ENCODE results near the gene ACAD10. TPM values are rescaled to one million over a fixed set of nuclear protein-coding genes. Genes with fewer than 3 reads are reported as not detected.
A peak's percentile ranks its signal among the peaks of the same experiment; 100 is the strongest.
"Not testable (repeated sequence)": the region's sequence is repeated elsewhere in the genome, so short reads cannot be mapped to it uniquely, and the experiment has no call there.

ACAD10 gene
- total and polyA plus RNA-seq, 3 experiments from 2014 or later = 13.0 to 21.6 (median 20.7) TPM

DNA sequence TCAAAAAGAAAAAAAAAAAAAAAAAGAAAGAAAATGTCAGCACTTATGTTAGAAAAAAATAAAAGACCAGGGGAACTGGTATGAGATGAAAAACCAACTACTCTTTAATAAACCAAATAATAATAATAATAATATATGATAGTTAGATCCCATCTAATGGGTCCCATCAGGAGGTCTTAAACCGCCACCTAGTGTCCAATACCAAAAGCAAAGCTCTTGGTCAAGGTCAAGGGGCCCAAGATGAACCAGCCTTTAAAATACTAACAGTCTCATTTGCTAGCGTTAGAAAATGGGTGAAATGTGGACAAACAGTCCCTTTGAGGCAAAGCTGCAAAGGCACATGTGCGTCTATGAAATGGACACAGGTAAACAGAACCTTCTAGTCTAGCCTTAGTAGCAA lies 12.3 kb upstream of the ACAD10 start:
- Mint-ChIP-seq H3K4me3 (no peak overlapping the region), H3K4me1 (peaks cover 0 to 6% (median 4%) of the 10 kb centered on the region in 3 donors), H3K27ac (no peak overlapping the region), H3K36me3 (peaks cover 3 to 87% (median 11%) of the 10 kb centered on the region in 3 donors), H3K9me3 (no peaks in the 10 kb centered on the region), H3K27me3 (no peaks in the 10 kb centered on the region)
- H3K27ac ChIP-seq (ENCODE audit: low read depth, low read length) = no peak overlapping the region
- H3K4me1 ChIP-seq (ENCODE audit: insufficient read depth, low read length) = no peaks in the 10 kb centered on the region
- ChIA-PET POLR2A (interaction anchor here (0.5 to 1.0 kb wide), 2 partner anchors 12 to 436 kb away, joined by 3 to 4 read pairs; partner anchors contain the start of genes ACAD10 and BRAP), CTCF (interaction anchor here (1.0 to 1.4 kb wide), 2 partner anchors 12 to 277 kb away, joined by 3 to 4 read pairs; partner anchors contain the start of genes ACAD10 and BRAP)
- DNase-seq = no peak
- peaks cover 21% of the 10 kb centered on the region for H3K36me3 ChIP-seq (ENCODE audit: insufficient read depth, low read length)
- no peak overlapping the region for H3K4me3 ChIP-seq (ENCODE audit: low read length)
- H3K9me3 ChIP-seq (ENCODE audit: low read length) = no peaks in the 10 kb centered on the region
- no peaks in the 10 kb centered on the region for H3K27me3 ChIP-seq (ENCODE audit: insufficient read depth, low read length, poor library complexity, severe bottlenecking)

DNA sequence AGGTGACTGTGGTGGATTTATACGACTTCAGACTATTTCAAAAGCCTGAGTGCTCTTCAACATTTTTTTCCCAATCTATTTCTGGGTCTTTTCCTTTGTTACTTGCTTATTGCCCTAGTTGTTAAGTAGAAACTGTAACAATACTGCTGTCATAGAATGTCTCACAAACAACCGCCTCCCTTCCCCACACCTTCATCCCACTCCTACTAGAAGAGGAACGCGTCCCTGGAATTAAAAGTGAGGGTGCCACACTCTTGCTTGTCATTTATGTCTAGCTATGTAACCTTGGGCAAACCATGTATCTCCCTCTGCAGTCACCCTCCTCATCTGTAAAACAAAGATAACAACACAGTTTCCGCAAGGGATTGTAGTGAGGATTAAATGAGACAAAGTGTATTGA lies 8.7 kb upstream of the ACAD10 start:
- peak overlapping the region in 1 of 8 donors; percentile 5 for H3K27ac Mint-ChIP-seq
- Histone ChIP-seq H3K27me3 (ENCODE audit: insufficient read depth, low read length, poor library complexity, severe bottlenecking) (no peaks in the 10 kb centered on the region), H3K4me1 (ENCODE audit: insufficient read depth, low read length) (no peaks in the 10 kb centered on the region), H3K36me3 (ENCODE audit: insufficient read depth, low read length) (peaks cover 34% of the 10 kb centered on the region), H3K27ac (ENCODE audit: low read depth, low read length) (no peak overlapping the region), H3K4me3 (ENCODE audit: low read length) (no peak overlapping the region), H3K9me3 (ENCODE audit: low read length) (no peaks in the 10 kb centered on the region)
- H3K4me1 Mint-ChIP-seq = peaks cover 0 to 11% (median 11%) of the 10 kb centered on the region in 3 donors
- no peaks in the 10 kb centered on the region for H3K9me3 Mint-ChIP-seq
- no peak for DNase-seq
- peaks cover 9 to 87% (median 16%) of the 10 kb centered on the region in 3 donors for H3K36me3 Mint-ChIP-seq
- ChIA-PET CTCF (no interaction called here), POLR2A (no interaction called here)
- H3K27me3 Mint-ChIP-seq = no peaks in the 10 kb centered on the region
- H3K4me3 Mint-ChIP-seq = no peak overlapping the region

DNA sequence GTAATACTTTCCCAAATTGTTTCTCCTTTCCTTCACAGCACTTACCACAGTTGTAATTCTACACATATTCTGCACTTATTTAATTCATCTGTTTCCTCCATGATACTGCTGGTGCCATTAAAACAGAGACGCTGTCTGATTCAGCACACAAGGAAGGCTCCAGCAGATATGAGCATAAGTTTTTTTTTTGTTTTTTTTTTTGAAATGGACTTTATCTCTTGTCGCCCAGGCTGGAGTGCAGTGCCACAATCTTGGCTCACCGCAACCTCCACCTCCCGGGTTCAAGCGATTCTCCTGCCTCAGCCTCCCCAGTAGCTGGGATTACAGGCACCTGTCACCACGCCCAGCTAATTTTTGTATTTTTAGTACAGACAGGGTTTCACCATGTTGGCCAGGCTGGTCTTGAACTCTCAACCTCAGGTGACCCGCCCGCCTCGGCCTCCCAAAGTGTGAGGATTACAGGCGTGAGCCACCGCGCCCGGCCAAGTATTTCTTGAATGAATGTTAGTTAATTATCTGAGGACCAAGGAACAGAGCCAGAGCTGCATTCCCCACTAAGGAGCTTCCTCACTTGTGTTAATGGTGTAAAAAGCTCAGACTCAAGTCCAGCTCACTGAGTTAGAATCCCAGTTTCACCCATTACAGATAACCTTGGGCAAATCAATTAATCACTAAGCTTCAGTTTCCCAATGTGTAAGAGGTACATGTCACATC lies 1.2 kb upstream of the ACAD10 start:
- peaks cover 38 to 54% (median 48%) of the 10 kb centered on the region in 3 donors for H3K4me1 Mint-ChIP-seq
- H3K27me3 Mint-ChIP-seq; DNase-seq; POLR2A ChIA-PET; H3K9me3 Mint-ChIP-seq; H3K9me3 ChIP-seq (ENCODE audit: low read length); H3K27me3 ChIP-seq (ENCODE audit: insufficient read depth, low read length, poor library complexity, severe bottlenecking): not testable (repeated sequence)
- Histone ChIP-seq H3K36me3 (ENCODE audit: insufficient read depth, low read length) (peaks cover 13% of the 10 kb centered on the region), H3K4me1 (ENCODE audit: insufficient read depth, low read length) (peaks cover 29% of the 10 kb centered on the region), H3K27ac (ENCODE audit: low read depth, low read length) (peak overlapping the region; percentile 84), H3K4me3 (ENCODE audit: low read length) (peak overlapping the region; percentile 94)
- H3K4me3 Mint-ChIP-seq = peak overlapping the region; percentile 90 to 100 (median 96)
- peak overlapping the region; percentile 80 to 99 (median 96) for H3K27ac Mint-ChIP-seq
- peaks cover 6 to 46% (median 11%) of the 10 kb centered on the region in 3 donors for H3K36me3 Mint-ChIP-seq
- CTCF ChIA-PET = interaction anchor here (1.1 to 2.4 kb wide), 3 partner anchors 9 to 288 kb away, joined by 3 to 11 read pairs (median 3); no protein-coding TSS in a partner anchor

DNA sequence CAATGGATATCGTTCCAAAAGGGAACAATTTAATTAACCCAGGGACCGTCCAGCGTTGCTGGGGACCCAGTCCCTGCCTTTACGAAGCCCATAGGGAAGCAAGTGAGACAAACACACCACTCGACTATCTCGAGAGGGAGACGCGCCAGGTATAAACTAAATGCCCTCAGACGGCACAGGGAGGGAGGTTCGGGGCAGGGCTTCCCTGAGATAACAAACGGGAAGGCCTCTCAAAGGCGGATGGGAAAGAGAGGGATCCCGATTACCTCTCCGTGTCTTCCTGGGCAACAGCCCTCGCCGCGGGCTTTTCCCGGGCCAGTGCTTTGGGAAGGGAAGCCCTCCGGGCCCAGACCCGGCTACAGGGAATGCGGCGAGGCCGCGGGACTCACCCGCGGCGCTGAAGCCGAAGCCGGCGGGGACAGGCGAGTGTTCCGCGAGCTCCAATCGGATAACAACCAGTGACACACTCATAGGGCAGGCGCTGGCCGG lies 487 bp upstream of the ACAD10 start:
- peak overlapping the region; percentile 67 to 99 (median 96) for H3K27ac Mint-ChIP-seq
- peaks cover 38 to 54% (median 48%) of the 10 kb centered on the region in 3 donors for H3K4me1 Mint-ChIP-seq
- Histone ChIP-seq H3K4me1 (ENCODE audit: insufficient read depth, low read length) (peaks cover 29% of the 10 kb centered on the region), H3K27me3 (ENCODE audit: insufficient read depth, low read length, poor library complexity, severe bottlenecking) (no peaks in the 10 kb centered on the region), H3K4me3 (ENCODE audit: low read length) (peak overlapping the region; percentile 94), H3K27ac (ENCODE audit: low read depth, low read length) (peak overlapping the region; percentile 84), H3K36me3 (ENCODE audit: insufficient read depth, low read length) (peaks cover 13% of the 10 kb centered on the region), H3K9me3 (ENCODE audit: low read length) (no peaks in the 10 kb centered on the region)
- no peak for DNase-seq
- no peaks in the 10 kb centered on the region for H3K9me3 Mint-ChIP-seq
- H3K27me3 Mint-ChIP-seq = peaks cover 0 to 4% of the 10 kb centered on the region in 2 donors
- peaks cover 6 to 42% (median 11%) of the 10 kb centered on the region in 3 donors for H3K36me3 Mint-ChIP-seq
- CTCF ChIA-PET = interaction anchor here (1.1 to 2.4 kb wide), 3 partner anchors 9 to 128 kb away, joined by 3 to 11 read pairs (median 4); no protein-coding TSS in a partner anchor
- H3K4me3 Mint-ChIP-seq = peak overlapping the region; percentile 90 to 100 (median 96)
- POLR2A ChIA-PET = interaction anchor here (0.6 to 1.3 kb wide), 4 partner anchors 12 to 240 kb away, joined by 3 to 4 read pairs (median 3); no protein-coding TSS in a partner anchor

DNA sequence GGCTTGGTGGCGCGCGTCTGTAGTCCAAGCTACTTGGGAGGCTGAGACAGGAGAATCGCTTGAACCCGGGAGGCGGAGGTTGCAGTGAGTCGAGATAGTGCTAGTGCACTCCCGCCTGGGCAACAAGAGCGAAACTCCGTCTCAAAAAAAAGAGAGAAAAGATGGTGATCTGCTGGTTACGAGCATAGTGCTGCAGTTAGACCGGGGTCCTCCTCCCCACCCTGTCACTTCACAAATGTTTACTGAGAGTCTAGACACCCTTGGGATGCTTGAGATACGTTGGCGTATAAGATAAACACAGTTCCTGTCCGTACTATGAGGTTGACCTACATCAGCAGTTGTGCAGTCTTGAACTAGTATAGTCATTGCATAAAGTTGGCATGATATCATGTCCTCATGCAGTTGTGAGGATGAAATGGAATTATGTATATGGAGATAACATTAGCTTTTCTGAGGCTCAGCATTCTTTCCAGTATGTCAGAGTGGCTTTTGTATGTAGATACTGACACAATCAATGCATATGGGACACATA lies 787 bp downstream of the ACAD10 start:
- DNase-seq = peak in 2 of 5 donors; percentile 4
- Histone ChIP-seq H3K27me3 (ENCODE audit: insufficient read depth, low read length, poor library complexity, severe bottlenecking) (no peaks in the 10 kb centered on the region), H3K36me3 (ENCODE audit: insufficient read depth, low read length) (peaks cover 4% of the 10 kb centered on the region), H3K4me3 (ENCODE audit: low read length) (peak overlapping the region; percentile 94), H3K9me3 (ENCODE audit: low read length) (no peaks in the 10 kb centered on the region), H3K27ac (ENCODE audit: low read depth, low read length) (peak overlapping the region; percentile 84), H3K4me1 (ENCODE audit: insufficient read depth, low read length) (peaks cover 29% of the 10 kb centered on the region)
- Mint-ChIP-seq H3K27me3 (peaks cover 0 to 4% of the 10 kb centered on the region in 2 donors), H3K27ac (peak overlapping the region; percentile 93 to 99 (median 96)), H3K9me3 (no peaks in the 10 kb centered on the region), H3K4me3 (peak overlapping the region; percentile 90 to 100 (median 96)), H3K36me3 (peaks cover 4 to 36% (median 6%) of the 10 kb centered on the region in 3 donors), H3K4me1 (peaks cover 38 to 51% (median 50%) of the 10 kb centered on the region in 3 donors)
- CTCF ChIA-PET = interaction anchor here (2.4 kb wide), 1 partner anchor 126 kb away, joined by 11 read pairs; no protein-coding TSS in a partner anchor
- POLR2A ChIA-PET = interaction anchor here (1.2 to 1.3 kb wide), 2 partner anchors 13 to 126 kb away, joined by 3 to 4 read pairs; no protein-coding TSS in a partner anchor

DNA sequence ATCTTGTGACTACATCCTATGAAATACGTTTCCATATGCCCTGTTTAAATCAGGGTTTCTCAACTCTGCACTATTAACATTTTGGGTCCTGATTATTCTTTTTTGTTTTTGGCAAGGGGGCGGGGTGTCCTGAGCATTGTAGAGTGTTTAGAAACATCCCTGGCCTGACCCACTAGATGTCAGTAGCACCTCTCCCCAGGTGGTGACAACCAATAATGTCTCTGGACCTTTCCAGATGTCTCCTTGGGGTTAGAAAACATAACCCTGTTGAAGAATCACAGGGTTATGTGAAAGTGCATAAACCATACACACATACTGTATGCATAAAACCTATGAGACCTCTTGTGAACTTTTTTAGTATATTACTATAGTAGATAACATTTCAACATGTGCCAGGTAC lies 1.4 kb downstream of the ACAD10 start:
- Histone ChIP-seq H3K27me3 (ENCODE audit: insufficient read depth, low read length, poor library complexity, severe bottlenecking) (no peaks in the 10 kb centered on the region), H3K27ac (ENCODE audit: low read depth, low read length) (no peak overlapping the region), H3K36me3 (ENCODE audit: insufficient read depth, low read length) (no peaks in the 10 kb centered on the region), H3K4me1 (ENCODE audit: insufficient read depth, low read length) (peaks cover 29% of the 10 kb centered on the region), H3K9me3 (ENCODE audit: low read length) (no peaks in the 10 kb centered on the region), H3K4me3 (ENCODE audit: low read length) (no peak overlapping the region)
- H3K4me1 Mint-ChIP-seq = peaks cover 40 to 49% (median 46%) of the 10 kb centered on the region in 3 donors
- H3K36me3 Mint-ChIP-seq = peaks cover 0 to 33% (median 5%) of the 10 kb centered on the region in 3 donors
- H3K4me3 Mint-ChIP-seq = peak overlapping the region in 6 of 7 donors; percentile 58 to 100 (median 96)
- H3K27me3 Mint-ChIP-seq = peaks cover 0 to 4% of the 10 kb centered on the region in 2 donors
- H3K27ac Mint-ChIP-seq = peak overlapping the region in 7 of 8 donors; percentile 36 to 99 (median 81)
- no peaks in the 10 kb centered on the region for H3K9me3 Mint-ChIP-seq
- POLR2A ChIA-PET = no interaction called here
- no peak for DNase-seq
- CTCF ChIA-PET = no interaction called here

DNA sequence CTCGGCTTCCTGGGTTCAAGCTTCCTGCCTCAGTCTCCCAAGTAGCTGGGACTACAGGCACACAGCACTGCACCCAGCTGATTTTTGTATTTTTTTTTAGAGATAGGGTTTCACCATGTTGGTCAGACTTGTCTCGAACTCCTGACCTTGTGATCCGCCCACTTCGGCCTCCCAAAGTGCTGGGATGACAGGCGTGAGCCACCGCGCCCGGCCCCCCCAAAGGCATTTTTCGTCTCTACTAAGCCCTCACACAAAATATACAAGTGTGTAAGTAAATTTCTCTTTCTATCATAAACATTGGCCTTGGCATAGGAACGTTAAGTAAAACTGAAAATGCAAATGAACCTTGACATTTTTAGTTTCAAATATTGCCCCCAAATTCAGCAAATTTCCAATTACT lies 2.1 kb downstream of the ACAD10 start:
- DNase-seq = no peak
- no peaks in the 10 kb centered on the region for H3K27me3 ChIP-seq (ENCODE audit: insufficient read depth, low read length, poor library complexity, severe bottlenecking)
- H3K36me3 ChIP-seq (ENCODE audit: insufficient read depth, low read length) = no peaks in the 10 kb centered on the region
- Mint-ChIP-seq H3K4me3 (peak overlapping the region in 5 of 7 donors; percentile 19 to 58 (median 44)), H3K36me3 (peaks cover 0 to 32% (median 6%) of the 10 kb centered on the region in 3 donors), H3K9me3 (no peaks in the 10 kb centered on the region), H3K27me3 (peaks cover 0 to 4% of the 10 kb centered on the region in 2 donors), H3K4me1 (peaks cover 41 to 46% (median 44%) of the 10 kb centered on the region in 3 donors), H3K27ac (peak overlapping the region in 5 of 8 donors; percentile 17 to 76 (median 60))
- H3K9me3 ChIP-seq (ENCODE audit: low read length) = no peaks in the 10 kb centered on the region
- CTCF ChIA-PET = no interaction called here
- POLR2A ChIA-PET = no interaction called here
- no peak overlapping the region for H3K4me3 ChIP-seq (ENCODE audit: low read length)
- H3K27ac ChIP-seq (ENCODE audit: low read depth, low read length) = no peak overlapping the region
- peaks cover 29% of the 10 kb centered on the region for H3K4me1 ChIP-seq (ENCODE audit: insufficient read depth, low read length)

Measured in CD8-positive, alpha-beta memory T cell (primary cell).